Activated T-helper 2 cell treated with anti-CD3 and anti-CD28 coated beads, Interferon-gamma antibody, Interleukin-2, Interleukin-4, amounts not matched to agents 10 μg/mL and 5 μg/mL and 100 μg/mL, durations not matched to agents 14 hours and 24 hours and 36 hours (primary cell): ENCODE measurements around the gene ATG2A. TPM values are rescaled to one million over a fixed set of nuclear protein-coding genes. Genes with fewer than 3 reads are reported as not detected.
A peak's percentile ranks its signal among the peaks of the same experiment; 100 is the strongest.
"Not testable (repeated sequence)": the region's sequence is repeated elsewhere in the genome, so short reads cannot be mapped to it uniquely, and the experiment has no call there.

ENCODE experiments used
- DNase-seq: peaks from one replicate; pipeline ENCODE4 v3.0.0; 2021; ENCODE audit warnings: low spot score
- H3K27ac Mint-ChIP-seq: one replicate; pipeline ENCODE4 v1.8.0; 2021; ENCODE audit warnings: mixed read lengths
- H3K27me3 Mint-ChIP-seq: one replicate; pipeline ENCODE4 v1.8.0; 2021; ENCODE audit warnings: low read depth, mixed read lengths
- H3K36me3 Mint-ChIP-seq: one replicate; pipeline ENCODE4 v1.8.0; 2021; ENCODE audit warnings: low read depth, mixed read lengths
- H3K4me1 Mint-ChIP-seq: one replicate; pipeline ENCODE4 v1.8.0; 2021; ENCODE audit warnings: low read depth, mixed read lengths
- H3K4me3 Mint-ChIP-seq: one replicate; pipeline ENCODE4 v1.8.0; 2021; ENCODE audit warnings: low read depth, mild to moderate bottlenecking, moderate library complexity, mixed read lengths
- H3K9me3 Mint-ChIP-seq: one replicate; pipeline ENCODE4 v1.8.0; 2021; ENCODE audit warnings: mixed read lengths
- intact Hi-C: fragments of 100-400 bp; cut with micrococcal nuclease; formaldehyde crosslinking; loops from one replicate; pipeline ENCODE4 v1.15.1; 2023
- total RNA-seq: library from RNA; stranded (reverse); gene quantifications from 2 replicates; pipeline ENCODE4 v1.2.3, GENCODE V29; 2022

ATG2A gene
- total RNA-seq, 1 donor from 2014 or later, result 20.7 TPM

- no peak overlapping the region for H3K27ac Mint-ChIP-seq
- no peak for DNase-seq
- H3K4me3 Mint-ChIP-seq, result no peak overlapping the region
- H3K9me3 Mint-ChIP-seq, result no peaks in the 10 kb centered on the region
- peaks cover 16% of the 10 kb centered on the region for H3K36me3 Mint-ChIP-seq
- intact Hi-C loops, result loop anchor here (5.0 kb wide), 1 partner anchor 269 kb away; the partner anchor contains the start of gene ZNHIT2
- H3K27me3 Mint-ChIP-seq, result no peaks in the 10 kb centered on the region
- peaks cover 48% of the 10 kb centered on the region for H3K4me1 Mint-ChIP-seq
Observed at GRCh38 chr11:64848214-64848825, 68.7 kb downstream of the ATG2A start.

GRCh38 chr11:64846998-64847666 is 69.9 kb downstream of the ATG2A start:
- intact Hi-C loops, result loop anchor here (1.0 to 5.0 kb wide), 5 partner anchors 41 to 270 kb away; partner anchors contain the start of genes ATG2A and ZNHIT2
- DNase-seq, result peak; percentile 81
- no peak overlapping the region for H3K27ac Mint-ChIP-seq
- peaks cover 4% of the 10 kb centered on the region for H3K36me3 Mint-ChIP-seq
- no peaks in the 10 kb centered on the region for H3K27me3 Mint-ChIP-seq
- H3K4me3 Mint-ChIP-seq, result no peak overlapping the region
- H3K9me3 Mint-ChIP-seq, result no peaks in the 10 kb centered on the region
- H3K4me1 Mint-ChIP-seq, result peaks cover 36% of the 10 kb centered on the region

GRCh38 chr11:64845776-64846129 is 71.3 kb downstream of the ATG2A start:
- H3K36me3 Mint-ChIP-seq, H3K9me3 Mint-ChIP-seq, H3K27ac Mint-ChIP-seq, H3K27me3 Mint-ChIP-seq, DNase-seq: not testable (repeated sequence)
- Mint-ChIP-seq H3K4me3 (peak overlapping the region; percentile 1), H3K4me1 (peaks cover 22% of the 10 kb centered on the region)
- intact Hi-C loops, result loop anchor here (2.0 to 5.0 kb wide), 2 partner anchors 71 to 272 kb away; partner anchors contain the start of genes ATG2A and ZNHIT2

- no peaks in the 10 kb centered on the region for H3K36me3 Mint-ChIP-seq
- H3K4me3 Mint-ChIP-seq, result peak overlapping the region; percentile 55
- H3K4me1 Mint-ChIP-seq, result peaks cover 21% of the 10 kb centered on the region
- no peak for DNase-seq
- H3K27me3 Mint-ChIP-seq, result no peaks in the 10 kb centered on the region
- intact Hi-C loops, result loop anchor here (5.0 kb wide), 1 partner anchor 272 kb away; the partner anchor contains the start of gene ZNHIT2
- no peaks in the 10 kb centered on the region for H3K9me3 Mint-ChIP-seq
- no peak overlapping the region for H3K27ac Mint-ChIP-seq
Observed at GRCh38 chr11:64845129-64845775, 71.8 kb downstream of the ATG2A start.

Other genes with a start within 250 kb of the ATG2A start
- 0.05 TPM in 1 of 2 replicates, not detected in the other for gene NRXN2, start 194.0 kb downstream of the ATG2A start, total RNA-seq
- 19.6 and 20.9 TPM in 2 replicates for gene RASGRP2, start 173.1 kb downstream of the ATG2A start, total RNA-seq
- gene PYGM, start 157.2 kb downstream of the ATG2A start, total RNA-seq, result 1.9 and 2.0 TPM in 2 replicates
- gene SF1, start 138.7 kb downstream of the ATG2A start, total RNA-seq, result 460 and 461 TPM in 2 replicates
- 72.1 and 77.5 TPM in 2 replicates for gene MAP4K2, start 114.0 kb downstream of the ATG2A start, total RNA-seq
- 46.2 and 47.2 TPM in 2 replicates for gene MEN1, start 106.7 kb downstream of the ATG2A start, total RNA-seq
- 0.07 and 0.32 TPM in 2 replicates for gene CDC42BPG, start 72.6 kb downstream of the ATG2A start, total RNA-seq
- gene EHD1, start 38.6 kb downstream of the ATG2A start, total RNA-seq, result 107 TPM in 2 replicates
- 13.6 and 16.1 TPM in 2 replicates for gene PPP2R5B, start 7.5 kb upstream of the ATG2A start, total RNA-seq
- not detected in 2 replicates for gene GPHA2, start 18.7 kb upstream of the ATG2A start, total RNA-seq
- gene MAJIN, start 54.9 kb upstream of the ATG2A start, total RNA-seq, result not detected in 2 replicates
- gene BATF2, start 79.8 kb upstream of the ATG2A start, total RNA-seq, result 0.09 and 0.16 TPM in 2 replicates
- 70.0 and 77.0 TPM in 2 replicates for gene ARL2, start 97.0 kb upstream of the ATG2A start, total RNA-seq
- 19.6 and 22.4 TPM in 2 replicates for gene SNX15, start 110.2 kb upstream of the ATG2A start, total RNA-seq
- 17.0 and 18.6 TPM in 2 replicates for gene SAC3D1, start 124.0 kb upstream of the ATG2A start, total RNA-seq
- gene NAALADL1, start 141.3 kb upstream of the ATG2A start, total RNA-seq, result 11.9 and 14.6 TPM in 2 replicates
- 82.0 and 86.8 TPM in 2 replicates for gene CDCA5, start 166.8 kb upstream of the ATG2A start, total RNA-seq
- 34.9 and 37.2 TPM in 2 replicates for gene ZFPL1, start 167.0 kb upstream of the ATG2A start, total RNA-seq
- gene VPS51, start 179.0 kb upstream of the ATG2A start, total RNA-seq, result 121 and 133 TPM in 2 replicates
- 34.4 and 36.9 TPM in 2 replicates for gene TM7SF2, start 194.7 kb upstream of the ATG2A start, total RNA-seq
- 11.3 and 12.8 TPM in 2 replicates for gene ZNHIT2, start 200.5 kb upstream of the ATG2A start, total RNA-seq
- 1,016 and 1,034 TPM in 2 replicates for gene FAU, start 204.9 kb upstream of the ATG2A start, total RNA-seq
- gene MRPL49, start 205.1 kb upstream of the ATG2A start, total RNA-seq, result 66.6 and 67.1 TPM in 2 replicates
- gene SYVN1, start 217.3 kb upstream of the ATG2A start, total RNA-seq, result 40.1 and 42.2 TPM in 2 replicates